ENCODE results near the gene ARTN.

The ARTN gene

GRCh38 chr1:43908226-43908625 is 25.4 kb upstream of the ARTN start:
- no peak for DNase-seq (ENCODE audit: low read depth)
- TF ChIP-seq CTCF (IDR thresholded peaks at IDR 0.05; ENCODE audit: low read depth, low read length), result no peak
- TF ChIP-seq MAX (IDR thresholded peaks at IDR 0.05; ENCODE audit: low read depth, low read length), result no peak
- TF ChIP-seq POLR2A (IDR thresholded peaks at IDR 0.05; ENCODE audit: extremely low read depth, insufficient read length), result no peak
- TF ChIP-seq MYC (IDR thresholded peaks at IDR 0.05; ENCODE audit: low read depth, low read length), result no peak
- H3K4me3 ChIP-seq (ENCODE audit: low read depth, low read length), result no peak overlapping the region

GRCh38 chr1:43908858-43909257 is 24.7 kb upstream of the ARTN start:
- no peak overlapping the region for H3K4me3 ChIP-seq (ENCODE audit: low read depth, low read length)
- TF ChIP-seq CTCF (IDR thresholded peaks at IDR 0.05; ENCODE audit: low read depth, low read length) (no peak), MYC (IDR thresholded peaks at IDR 0.05; ENCODE audit: low read depth, low read length) (no peak), MAX (IDR thresholded peaks at IDR 0.05; ENCODE audit: low read depth, low read length) (no peak), POLR2A (IDR thresholded peaks at IDR 0.05; ENCODE audit: extremely low read depth, insufficient read length) (no peak)
- DNase-seq (ENCODE audit: low read depth), result peak; percentile 21

- no peak for TF ChIP-seq POLR2A (IDR thresholded peaks at IDR 0.05; ENCODE audit: extremely low read depth, insufficient read length)
- TF ChIP-seq MAX (IDR thresholded peaks at IDR 0.05; ENCODE audit: low read depth, low read length), result no peak
- no peak for TF ChIP-seq CTCF (IDR thresholded peaks at IDR 0.05; ENCODE audit: low read depth, low read length)
- TF ChIP-seq MYC (IDR thresholded peaks at IDR 0.05; ENCODE audit: low read depth, low read length), result no peak
- no peak for DNase-seq (ENCODE audit: low read depth)
- no peak overlapping the region for H3K4me3 ChIP-seq (ENCODE audit: low read depth, low read length)
These were observed 23.3 kb upstream of the ARTN start for GRCh38 chr1:43910343-43910742.

- DNase-seq (ENCODE audit: low read depth), result no peak
- TF ChIP-seq CTCF (IDR thresholded peaks at IDR 0.05; ENCODE audit: low read depth, low read length) (no peak), POLR2A (IDR thresholded peaks at IDR 0.05; ENCODE audit: extremely low read depth, insufficient read length) (no peak), MYC (IDR thresholded peaks at IDR 0.05; ENCODE audit: low read depth, low read length) (no peak), MAX (IDR thresholded peaks at IDR 0.05; ENCODE audit: low read depth, low read length) (no peak)
These were observed 21.0 kb upstream of the ARTN start for GRCh38 chr1:43912607-43913006.

GRCh38 chr1:43913051-43913501 is 20.5 kb upstream of the ARTN start:
- DNase-seq (ENCODE audit: low read depth), result no peak
- no peak overlapping the region for H3K4me3 ChIP-seq (ENCODE audit: low read depth, low read length)
- TF ChIP-seq POLR2A (IDR thresholded peaks at IDR 0.05; ENCODE audit: extremely low read depth, insufficient read length) (no peak), CTCF (IDR thresholded peaks at IDR 0.05; ENCODE audit: low read depth, low read length) (no peak), MYC (IDR thresholded peaks at IDR 0.05; ENCODE audit: low read depth, low read length) (no peak), MAX (IDR thresholded peaks at IDR 0.05; ENCODE audit: low read depth, low read length) (no peak)

More at GRCh38 chr1:43912607-43913006, 21.0 kb upstream of the ARTN start:
- H3K4me3 ChIP-seq (ENCODE audit: low read depth, low read length), result no peak overlapping the region
